Stimulated activated CD4-positive, alpha-beta T cell treated with anti-CD3 and anti-CD28 coated beads, Interleukin-1b, Interleukin-23, amount 100 ng/mL, for 24 hours (primary cell): Measurements from ENCODE around the gene ANXA8L1.
"Not testable (repeated sequence)": the region's sequence is repeated elsewhere in the genome, so short reads cannot be mapped to it uniquely, and the experiment has no call there.

ENCODE experiments used
- DNase-seq, 4 experiments: peaks; one replicate each; pipeline ENCODE4 v3.0.0-alpha.2; 2020; ENCODE audit warnings: low read depth in 4 of 4, low spot score in 1 of 4

Gene ANXA8L1

DNA sequence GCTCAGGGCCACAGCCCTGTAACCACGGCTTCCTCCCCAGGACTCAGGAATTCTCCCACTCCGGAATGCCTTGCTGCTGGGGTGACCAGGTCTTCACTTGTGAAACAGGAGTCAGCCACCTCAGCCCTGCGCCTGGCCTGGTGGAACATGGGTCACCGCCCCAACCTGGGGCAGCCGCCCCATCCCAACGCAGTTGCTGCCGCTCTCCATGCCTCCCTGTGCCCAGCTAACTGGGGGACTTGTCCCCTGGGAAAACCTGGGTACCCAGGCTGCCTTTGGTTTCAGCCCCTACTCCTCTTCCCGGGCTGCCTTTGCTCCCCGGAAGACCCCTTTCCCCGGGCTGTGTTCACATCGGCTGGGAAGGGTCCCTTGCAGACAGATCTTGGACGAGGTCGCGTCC lies 22.2 kb downstream of the ANXA8L1 start:
- not testable (repeated sequence) for DNase-seq

DNA sequence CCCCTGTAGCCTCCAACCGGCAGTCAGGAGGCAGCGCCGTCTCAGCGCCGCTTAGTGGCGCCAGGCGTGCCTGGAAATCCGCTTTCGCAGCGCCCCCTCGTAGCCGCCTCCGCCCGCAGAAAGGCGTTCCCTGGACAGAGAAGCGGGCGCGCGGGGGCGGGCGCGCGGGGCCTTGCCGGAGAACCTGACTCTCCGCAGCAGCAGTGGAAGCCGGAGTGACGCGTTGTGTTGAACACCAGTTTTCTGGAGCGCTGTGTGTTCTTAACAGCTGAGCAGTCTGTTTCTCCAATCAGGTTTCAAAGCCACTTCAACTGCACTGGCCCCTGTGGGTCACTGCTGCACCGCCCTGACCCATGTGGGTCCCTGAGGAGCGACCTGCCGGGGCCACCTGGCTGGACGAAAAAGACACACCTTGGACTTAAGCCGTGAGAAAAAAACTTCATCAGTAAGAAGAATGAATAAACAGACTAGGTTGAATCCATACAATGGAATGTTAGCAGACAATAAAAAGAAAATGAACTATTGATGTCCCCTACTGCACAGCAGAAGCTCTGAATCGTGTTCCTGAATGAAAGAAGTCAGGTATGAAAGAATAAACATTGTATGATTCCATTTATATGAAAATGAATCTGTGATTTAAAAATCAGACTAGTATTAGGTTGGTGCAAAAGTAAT lies 22.8 kb downstream of the ANXA8L1 start:
- not testable (repeated sequence) for DNase-seq

DNA sequence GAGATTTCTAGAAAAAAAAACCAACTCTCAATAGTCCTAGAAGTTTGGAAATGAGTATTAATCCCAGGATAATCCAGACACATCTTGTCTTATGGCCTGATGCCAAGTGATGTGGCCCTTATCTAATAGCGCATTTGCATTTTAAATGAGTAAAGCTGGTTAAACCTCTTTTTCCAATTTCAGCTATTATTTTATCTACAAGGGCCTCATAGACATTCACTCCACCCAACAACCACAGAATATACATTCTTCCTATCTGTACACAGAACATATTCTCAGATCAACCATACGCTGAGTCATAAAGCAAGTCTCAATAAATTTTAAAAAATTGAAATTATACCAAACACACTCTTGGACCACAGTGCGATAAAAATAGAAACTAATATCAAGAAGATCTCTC lies 34.0 kb downstream of the ANXA8L1 start:
- not testable (repeated sequence) for DNase-seq

DNA sequence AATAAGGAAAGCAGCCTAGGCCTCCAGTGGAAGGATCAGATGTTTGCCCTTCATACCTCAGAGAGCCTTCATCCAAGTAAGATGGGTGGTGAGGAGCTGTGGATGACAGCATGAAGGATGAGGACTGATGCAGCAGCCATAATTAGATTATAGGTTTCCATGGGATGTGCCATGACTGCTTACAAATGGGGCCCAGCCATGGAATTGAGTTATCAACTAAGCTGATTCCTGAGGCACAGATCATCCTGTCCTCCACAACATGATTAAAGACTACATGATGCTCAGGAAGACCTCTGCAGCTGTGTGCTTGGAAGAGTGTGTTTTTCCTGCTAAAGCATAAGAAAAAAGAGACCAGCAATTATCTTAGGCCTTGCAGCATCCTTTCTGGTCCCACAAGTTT lies 35.5 kb downstream of the ANXA8L1 start:
- DNase-seq, result not testable (repeated sequence)

DNA sequence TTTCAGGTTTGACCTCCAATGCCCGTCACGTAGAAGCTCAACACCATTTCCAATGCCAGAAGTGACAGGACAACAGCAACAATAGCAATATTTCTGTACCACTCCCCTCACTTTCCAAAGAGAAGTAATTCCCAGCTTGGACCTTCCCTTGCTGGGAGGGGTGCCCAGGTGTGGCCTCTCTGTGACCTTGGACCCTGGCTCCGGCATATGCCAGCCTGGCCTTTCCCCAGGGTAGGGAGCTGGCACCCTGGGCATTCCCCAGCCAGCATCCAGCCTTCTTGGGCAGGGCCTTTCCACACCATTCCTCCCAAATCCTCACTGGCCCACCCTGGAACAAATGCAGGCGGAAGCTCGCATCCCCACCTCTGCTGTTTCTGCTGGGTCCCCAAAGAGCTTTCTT lies 37.1 kb downstream of the ANXA8L1 start:
- not testable (repeated sequence) for DNase-seq

DNA sequence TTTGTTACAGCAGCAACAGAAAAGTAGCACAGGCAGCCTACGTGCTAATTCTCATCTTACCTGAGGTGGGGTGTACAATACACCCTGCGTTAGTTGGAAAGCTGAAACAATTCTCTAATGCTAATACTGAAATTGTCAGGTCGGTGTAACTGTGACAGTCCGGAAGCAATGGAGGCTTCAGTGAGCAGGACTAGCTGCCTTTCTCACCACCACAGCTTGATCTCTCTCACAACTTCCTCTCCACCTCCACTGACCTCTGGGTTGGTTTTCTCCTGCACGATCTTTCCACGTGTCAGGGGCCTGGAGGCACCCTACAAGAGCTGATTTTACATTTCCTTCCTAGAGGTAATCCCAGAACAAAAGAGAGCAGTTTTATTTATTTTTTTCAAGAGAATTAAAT lies 39.7 kb downstream of the ANXA8L1 start:
- not testable (repeated sequence) for DNase-seq

DNA sequence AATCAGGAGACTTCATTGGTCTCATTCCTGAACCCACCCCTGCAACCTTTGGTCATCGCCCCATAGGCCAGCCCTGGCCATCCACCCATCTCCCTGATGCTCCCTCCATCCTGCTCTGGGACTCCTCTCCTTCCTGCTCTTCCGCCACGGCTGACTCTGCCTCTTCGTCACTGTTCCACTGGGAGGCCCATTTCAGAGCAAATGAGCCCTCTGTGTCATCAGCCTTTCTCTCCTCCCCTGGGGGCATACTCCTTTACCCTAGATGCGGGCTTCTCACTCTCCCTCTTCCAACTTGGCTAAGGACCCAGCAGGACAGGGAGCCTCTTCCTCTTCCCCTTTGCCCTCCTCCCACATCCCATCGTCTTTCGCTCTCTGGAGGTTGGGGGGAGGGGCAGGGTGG lies 42.7 kb downstream of the ANXA8L1 start:
- DNase-seq, result not testable (repeated sequence)

DNA sequence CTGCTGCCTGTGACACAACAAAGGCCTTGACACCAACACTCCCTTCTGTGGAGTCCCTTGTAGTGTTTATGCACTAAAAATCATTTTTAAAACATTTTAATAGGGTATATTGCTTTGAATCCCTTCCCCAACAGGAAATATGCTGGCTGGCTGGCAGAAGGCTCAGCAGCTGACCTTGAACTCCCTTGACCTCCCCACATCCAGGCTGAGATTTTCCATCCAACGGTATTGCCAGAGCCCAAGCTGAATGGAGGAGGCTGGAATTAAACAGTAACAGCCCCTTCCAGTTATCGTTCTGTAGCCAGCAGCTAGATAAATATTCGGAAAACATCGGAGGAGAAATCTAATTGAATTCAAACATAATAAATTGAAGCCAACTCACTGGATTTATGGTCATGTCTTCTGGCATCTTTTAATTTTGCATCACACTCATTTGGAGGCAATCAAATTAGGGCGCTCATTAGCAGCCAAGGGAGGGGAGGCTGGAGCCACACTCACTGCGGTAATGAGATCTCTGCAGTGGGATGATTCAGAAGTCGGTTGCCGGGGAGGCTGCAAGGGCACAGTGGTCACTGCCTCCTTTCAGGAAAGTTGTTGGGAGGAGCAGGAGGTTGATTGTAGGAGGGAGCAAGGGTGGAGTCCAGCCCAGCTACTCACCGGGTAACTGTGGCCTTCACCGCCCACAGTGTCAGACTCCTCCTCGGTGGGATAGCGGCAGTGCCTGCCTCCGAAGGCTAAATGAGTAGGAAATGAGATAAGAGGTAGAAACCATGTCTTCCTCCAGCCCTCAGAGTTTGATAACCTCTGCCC lies 44.2 kb downstream of the ANXA8L1 start:
- not testable (repeated sequence) for DNase-seq

DNA sequence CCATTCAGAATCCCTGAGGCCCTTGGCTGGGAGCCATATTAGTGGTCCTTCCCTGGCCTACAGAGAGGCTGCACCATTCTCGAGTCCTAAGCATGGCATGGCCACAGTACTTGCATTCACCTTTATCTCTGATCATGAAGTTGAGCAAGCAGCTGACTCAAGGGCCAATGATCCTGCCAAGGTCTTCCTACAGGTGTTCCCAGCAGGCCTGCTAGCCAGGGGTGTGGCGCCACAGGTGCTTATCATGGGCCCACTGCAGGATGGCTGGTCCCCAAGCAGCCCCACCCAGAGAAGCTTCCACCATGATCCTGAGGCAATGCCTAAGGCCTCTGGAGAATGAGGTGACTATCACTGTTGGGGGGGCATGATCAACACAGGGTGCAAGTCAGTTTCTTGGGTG lies 48.0 kb downstream of the ANXA8L1 start:
- DNase-seq, result not testable (repeated sequence)

DNA sequence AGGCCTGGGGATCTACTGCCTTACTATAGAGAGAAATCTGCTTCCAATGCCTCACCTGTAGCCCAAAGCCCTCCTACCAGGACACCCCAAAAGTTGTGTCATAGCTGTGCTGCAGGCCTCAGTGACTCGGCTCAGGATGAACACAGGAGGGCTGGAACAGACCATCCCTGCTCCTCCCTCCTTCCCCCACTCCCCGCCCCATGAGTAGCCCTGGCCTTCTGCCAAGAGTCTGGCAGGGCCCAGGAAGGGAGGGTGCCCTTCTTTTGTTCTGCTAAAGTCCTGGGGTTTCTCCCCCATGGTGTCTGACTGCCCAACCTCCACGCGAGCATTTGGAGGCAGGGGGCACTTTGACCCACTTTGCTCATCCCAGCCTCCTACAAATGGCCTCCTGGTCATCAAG lies 65.4 kb downstream of the ANXA8L1 start:
- DNase-seq, result not testable (repeated sequence)
